Erythroblast (primary cell): ENCODE data around the gene C1S.

ENCODE experiments used
- GATA1 ChIP-seq: IDR thresholded peaks from 2 replicates; pipeline ENCODE4 v1.6.1; 2011; ENCODE audit warnings: low read depth, mild to moderate bottlenecking, control low read depth, low read length, moderate library complexity
- POLR2A ChIP-seq: IDR thresholded peaks from 2 replicates; pipeline ENCODE4 v1.6.1; 2011; ENCODE audit warnings: mild to moderate bottlenecking, low read length

GRCh38 chr12:7035463-7035862 is 25.1 kb upstream of the C1S start:
- TF ChIP-seq POLR2A = no peak
- no peak for TF ChIP-seq GATA1
